Peyer's patch (tissue), 4 donors: ENCODE measurements around the gene CPA2. TPM values are rescaled to one million over a fixed set of nuclear protein-coding genes. Genes with fewer than 3 reads are reported as not detected.

Experiments
- DNase-seq, 3 donors: peaks; one replicate each; pipeline ENCODE4 v3.0.0-alpha.2; 2017 to 2019
- H3K27ac ChIP-seq, 4 donors: fragments of 200-600 bp; sonication (generic); one replicate each; pipeline ENCODE4 v1.5.1; 2016 to 2019
- H3K27me3 ChIP-seq, 2 donors: fragments of 200-600 bp; sonication (generic); one replicate each; pipeline ENCODE4 v1.5.1; 2019
- H3K36me3 ChIP-seq, 3 donors: fragments of 200-600 bp; sonication (generic); one replicate each; pipeline ENCODE4 v1.5.1; 2016 to 2019
- H3K4me1 ChIP-seq, 4 donors: fragments of 200-600 bp; sonication (generic); one replicate each; pipeline ENCODE4 v1.5.1; 2016 to 2019
- H3K4me3 ChIP-seq, 4 donors: fragments of 200-600 bp; sonication (generic); 1 replicate in 3 of 4; 2 replicates in 1 of 4; pipeline ENCODE4 v1.5.1; 2016 to 2019; ENCODE audit warnings: mild to moderate bottlenecking in 1 of 4
- H3K9me3 ChIP-seq, 4 donors: fragments of 200-600 bp; sonication (generic); one replicate each; pipeline ENCODE4 v1.5.1; 2016 to 2019; ENCODE audit warnings: mild to moderate bottlenecking in 1 of 4
- POLR2A ChIP-seq, 2 donors: fragments of 450-650 bp; IDR thresholded peaks; one replicate each; pipeline ENCODE4 v1.5.1; 2017; ENCODE audit warnings: antibody characterized with exemption in 2 of 2, mild to moderate bottlenecking in 2 of 2, moderate library complexity in 2 of 2
- total RNA-seq, 4 donors: library from RNA; depleted of rRNA; stranded (reverse); fragments of >200 nt; gene quantifications; one replicate each; pipeline ENCODE4 v1.1.0, GENCODE V29; 2016
- TF ChIP-seq, protein P1 (sequence below), 6 experiments: fragments of 450-650 bp in 4 of 6; fragments of 200-600 bp in 2 of 6; sonication (generic) in 1 of 6; IDR thresholded peaks; one replicate each; pipeline ENCODE4 v1.5.1; 2017 to 2019; ENCODE audit warnings: antibody characterized with exemption in 6 of 6, mild to moderate bottlenecking in 3 of 6, moderate library complexity in 1 of 6

The CPA2 gene
- total RNA-seq, 4 donors from 2014 or later = 2.6 to 12.6 (median 2.7) TPM; not detected in 1

DNA sequence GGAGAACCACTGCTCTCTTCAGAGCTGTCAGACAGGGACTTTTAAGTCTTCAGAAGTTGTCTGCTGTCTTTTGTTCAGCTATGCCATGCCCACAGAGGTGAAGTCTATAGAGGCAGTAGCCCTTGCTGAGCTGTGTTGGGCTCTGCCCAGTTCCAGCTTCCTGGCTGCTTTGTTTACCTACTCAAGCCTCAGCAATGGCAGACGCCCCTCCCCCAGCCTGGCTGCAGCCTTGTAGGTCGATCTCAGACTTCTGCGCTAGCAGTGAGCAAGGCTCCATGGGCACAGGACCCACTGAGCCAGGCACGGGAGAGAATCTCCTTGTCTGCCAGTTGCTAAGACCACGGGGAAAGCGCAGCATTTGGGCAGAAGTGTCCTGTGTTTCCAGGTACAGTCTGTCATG lies 12.1 kb upstream of the CPA2 start:
- no peak overlapping the region for H3K27ac ChIP-seq

DNA sequence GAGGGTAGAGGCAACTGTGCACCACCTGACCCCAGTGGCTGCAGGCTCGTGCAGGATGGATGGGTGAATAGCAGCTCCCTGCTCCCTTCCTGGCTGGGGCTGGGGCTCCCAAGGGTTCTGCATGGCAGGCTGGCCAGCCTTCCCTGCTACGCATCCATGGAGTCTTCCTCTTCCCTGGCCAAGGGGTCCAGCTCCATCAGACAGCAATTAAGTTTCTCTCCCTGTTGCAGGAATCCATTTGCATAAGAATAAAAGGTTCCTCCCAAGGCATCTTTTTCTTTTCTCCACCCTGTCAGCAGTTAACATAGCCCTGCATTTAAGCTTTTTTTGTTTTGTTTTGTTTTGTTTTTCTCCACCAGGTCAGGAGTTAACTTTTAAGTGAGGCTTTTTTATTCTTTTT lies 10.0 kb upstream of the CPA2 start:
- TF ChIP-seq POLR2A (IDR thresholded peaks at IDR 0.05) = no peak
- TF ChIP-seq, protein P1, sequence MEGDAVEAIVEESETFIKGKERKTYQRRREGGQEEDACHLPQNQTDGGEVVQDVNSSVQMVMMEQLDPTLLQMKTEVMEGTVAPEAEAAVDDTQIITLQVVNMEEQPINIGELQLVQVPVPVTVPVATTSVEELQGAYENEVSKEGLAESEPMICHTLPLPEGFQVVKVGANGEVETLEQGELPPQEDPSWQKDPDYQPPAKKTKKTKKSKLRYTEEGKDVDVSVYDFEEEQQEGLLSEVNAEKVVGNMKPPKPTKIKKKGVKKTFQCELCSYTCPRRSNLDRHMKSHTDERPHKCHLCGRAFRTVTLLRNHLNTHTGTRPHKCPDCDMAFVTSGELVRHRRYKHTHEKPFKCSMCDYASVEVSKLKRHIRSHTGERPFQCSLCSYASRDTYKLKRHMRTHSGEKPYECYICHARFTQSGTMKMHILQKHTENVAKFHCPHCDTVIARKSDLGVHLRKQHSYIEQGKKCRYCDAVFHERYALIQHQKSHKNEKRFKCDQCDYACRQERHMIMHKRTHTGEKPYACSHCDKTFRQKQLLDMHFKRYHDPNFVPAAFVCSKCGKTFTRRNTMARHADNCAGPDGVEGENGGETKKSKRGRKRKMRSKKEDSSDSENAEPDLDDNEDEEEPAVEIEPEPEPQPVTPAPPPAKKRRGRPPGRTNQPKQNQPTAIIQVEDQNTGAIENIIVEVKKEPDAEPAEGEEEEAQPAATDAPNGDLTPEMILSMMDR (IDR thresholded peaks at IDR 0.05) = no peak
- Histone ChIP-seq H3K9me3 (peaks cover 0 to 12% (median 0%) of the 10 kb centered on the region in 4 donors), H3K4me1 (no peaks in the 10 kb centered on the region), H3K27ac (no peak overlapping the region), H3K4me3 (no peak overlapping the region), H3K36me3 (no peaks in the 10 kb centered on the region), H3K27me3 (no peaks in the 10 kb centered on the region)
- no peak for DNase-seq

More for the DNA sequence above, 12.1 kb upstream of the CPA2 start:
- Histone ChIP-seq H3K27me3 (no peaks in the 10 kb centered on the region), H3K9me3 (peaks cover 0 to 10% (median 0%) of the 10 kb centered on the region in 4 donors), H3K4me3 (no peak overlapping the region), H3K36me3 (no peaks in the 10 kb centered on the region), H3K4me1 (no peaks in the 10 kb centered on the region)
- TF ChIP-seq POLR2A (IDR thresholded peaks at IDR 0.05) = no peak
- TF ChIP-seq, protein P1 (IDR thresholded peaks at IDR 0.05) = no peak
- no peak for DNase-seq

DNA sequence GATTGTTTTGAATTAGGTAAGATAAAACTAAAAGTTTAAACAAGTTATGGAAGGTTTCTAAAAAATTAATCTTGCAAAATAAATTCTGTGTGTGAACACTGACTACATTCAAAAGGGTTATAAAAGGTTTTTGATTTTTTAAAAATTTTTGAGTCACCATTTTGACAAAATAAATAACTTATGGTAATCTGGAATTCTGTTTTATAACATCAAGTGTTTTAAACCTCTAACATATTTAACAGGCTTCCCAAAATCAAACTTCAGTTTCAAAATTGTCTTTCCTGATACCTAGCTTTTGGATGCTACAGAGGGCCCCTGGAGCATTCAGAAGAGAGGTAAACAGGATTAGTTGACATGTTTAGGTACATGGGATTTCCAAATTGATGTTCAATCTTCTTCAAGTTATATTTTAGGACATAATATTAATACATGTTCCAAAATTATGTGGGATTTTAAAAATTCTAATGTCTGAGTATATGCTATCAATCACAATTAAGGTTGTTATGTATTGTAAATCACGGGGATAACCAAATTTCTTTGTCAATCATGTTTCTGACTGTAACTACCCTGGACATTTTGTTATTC lies 8.1 kb upstream of the CPA2 start:
- Histone ChIP-seq H3K27ac (no peak overlapping the region), H3K27me3 (no peaks in the 10 kb centered on the region), H3K36me3 (no peaks in the 10 kb centered on the region), H3K4me1 (no peaks in the 10 kb centered on the region), H3K4me3 (no peak overlapping the region), H3K9me3 (peaks cover 0 to 12% (median 0%) of the 10 kb centered on the region in 4 donors)
- no peak for TF ChIP-seq POLR2A (IDR thresholded peaks at IDR 0.05)
- TF ChIP-seq, protein P1 (IDR thresholded peaks at IDR 0.05) = no peak
- DNase-seq = no peak

DNA sequence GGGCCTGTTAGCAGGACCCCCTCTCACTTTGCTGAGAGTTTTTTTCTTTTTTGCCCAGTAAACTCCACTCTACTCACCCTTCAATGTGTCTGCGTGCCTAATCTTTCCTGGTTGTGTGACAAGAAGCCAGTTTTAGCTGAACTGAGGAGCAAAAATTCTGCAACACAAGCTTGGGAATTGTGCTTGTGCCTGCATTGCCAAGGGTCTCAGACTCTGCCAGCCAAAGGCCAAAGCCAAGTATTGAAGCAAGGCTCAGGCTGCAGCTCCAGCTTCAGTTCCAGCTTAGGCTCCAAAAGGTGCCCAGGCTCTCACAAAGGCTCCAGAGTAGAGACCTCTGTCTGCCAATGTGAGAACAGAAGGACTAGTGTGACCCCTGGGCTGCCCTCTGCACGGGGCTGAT lies 4.2 kb upstream of the CPA2 start:
- H3K4me3 ChIP-seq = no peak overlapping the region
- H3K27me3 ChIP-seq = no peaks in the 10 kb centered on the region
- TF ChIP-seq, protein P1 (IDR thresholded peaks at IDR 0.05) = no peak
- TF ChIP-seq POLR2A (IDR thresholded peaks at IDR 0.05) = no peak
- no peak overlapping the region for H3K27ac ChIP-seq
- no peaks in the 10 kb centered on the region for H3K36me3 ChIP-seq
- DNase-seq = no peak
- peaks cover 0 to 6% (median 0%) of the 10 kb centered on the region in 4 donors for H3K4me1 ChIP-seq
- peaks cover 0 to 12% (median 0%) of the 10 kb centered on the region in 4 donors for H3K9me3 ChIP-seq

DNA sequence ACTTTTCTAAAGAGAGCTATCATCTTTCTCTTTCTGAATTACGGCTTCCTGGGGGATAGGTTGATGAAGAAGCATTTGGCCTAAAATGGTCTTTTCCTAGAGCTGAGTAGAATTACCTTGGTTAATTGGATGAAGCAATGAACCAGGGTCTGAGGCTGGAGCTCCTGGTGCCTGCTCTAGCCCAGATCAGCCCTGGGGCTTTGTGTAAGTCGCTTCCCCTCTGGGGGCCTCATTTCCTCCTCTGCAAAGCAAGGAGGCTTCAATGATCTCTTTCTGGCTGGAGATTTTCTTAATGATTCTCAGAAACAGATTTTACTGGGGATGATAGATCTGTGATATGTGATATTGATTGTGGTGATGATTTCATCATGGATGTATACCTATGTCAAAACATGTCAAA lies 3.5 kb upstream of the CPA2 start:
- no peak overlapping the region for H3K27ac ChIP-seq
- H3K9me3 ChIP-seq = peaks cover 0 to 6% (median 0%) of the 10 kb centered on the region in 4 donors
- H3K4me3 ChIP-seq = no peak overlapping the region
- H3K36me3 ChIP-seq = no peaks in the 10 kb centered on the region
- H3K4me1 ChIP-seq = peaks cover 0 to 6% (median 0%) of the 10 kb centered on the region in 4 donors
- TF ChIP-seq, protein P1 (IDR thresholded peaks at IDR 0.05) = no peak
- no peak for TF ChIP-seq POLR2A (IDR thresholded peaks at IDR 0.05)
- no peaks in the 10 kb centered on the region for H3K27me3 ChIP-seq
- no peak for DNase-seq
